ENCODE results near the gene NBPF1.
"Not testable (repeated sequence)": the region's sequence is repeated elsewhere in the genome, so short reads cannot be mapped to it uniquely, and the experiment has no call there.

NBPF1 gene

GRCh38 chr1:16512624-16513411 is 100.5 kb downstream of the NBPF1 start:
- DNase-seq (ENCODE audit: low read depth, low spot score) = not testable (repeated sequence)

Measured in activated naive CD8-positive, alpha-beta T cell treated with anti-CD3 and anti-CD28 coated beads, Interleukin-2, amount 50 U/mL, for 16 hours (primary cell).